ENCODE data around the gene ZNF385C. TPM values are rescaled to one million over a fixed set of nuclear protein-coding genes. Genes with fewer than 3 reads are reported as not detected.
A peak's percentile ranks its signal among the peaks of the same experiment; 100 is the strongest.
"Not testable (repeated sequence)": the region's sequence is repeated elsewhere in the genome, so short reads cannot be mapped to it uniquely, and the experiment has no call there.

ZNF385C gene
- total RNA-seq, 6 donors from 2014 or later = 0.30 to 2.1 (median 0.44) TPM

GRCh38 chr17:42141382-42141781 is 43.1 kb upstream of the ZNF385C start:
- DNase-seq (no peak), ATAC-seq (ENCODE audit: low FRiP score in 2 of 2) (peak in 1 of 2 donors; percentile 43)
- no peaks in the 10 kb centered on the region for H3K9me3 ChIP-seq
- H3K27ac ChIP-seq = peak overlapping the region in 3 of 4 donors; percentile 1 to 19 (median 1)
- no peak overlapping the region for H3K4me3 ChIP-seq
- H3K27me3 ChIP-seq = no peaks in the 10 kb centered on the region
- WGBS, 2 donors = 51 to 74% methylated on average over 6 to 8 of the region's 8 CpGs
- H3K36me3 ChIP-seq = peaks cover 0 to 36% (median 9%) of the 10 kb centered on the region in 4 donors
- H3K4me1 ChIP-seq = peaks cover 44 to 61% (median 50%) of the 10 kb centered on the region in 4 donors
- TF ChIP-seq POLR2A (IDR thresholded peaks at IDR 0.05) = no peak
- no peak for TF ChIP-seq CTCF (IDR thresholded peaks at IDR 0.05)
- no peak for TF ChIP-seq POLR2AphosphoS5 (IDR thresholded peaks at IDR 0.05)
- no peak for TF ChIP-seq EP300 (IDR thresholded peaks at IDR 0.05)

- peaks cover 0 to 29% (median 9%) of the 10 kb centered on the region in 4 donors for H3K36me3 ChIP-seq
- 97 to 98% methylated on average over 7 of the region's 7 CpGs for WGBS, 2 donors
These were observed 42.4 kb upstream of the ZNF385C start for GRCh38 chr17:42140690-42141089.

GRCh38 chr17:42138749-42139492 is 40.6 kb upstream of the ZNF385C start:
- no peak overlapping the region for H3K4me3 ChIP-seq
- whole genome bisulfite sequencing, 2 donors = 71 to 90% methylated on average over 2 to 7 of the region's 7 CpGs
- peaks cover 0 to 21% (median 6%) of the 10 kb centered on the region in 4 donors for H3K36me3 ChIP-seq
- H3K27me3 ChIP-seq = no peaks in the 10 kb centered on the region
- peak overlapping the region in 2 of 4 donors; percentile 37 to 58 for H3K27ac ChIP-seq
- no peaks in the 10 kb centered on the region for H3K9me3 ChIP-seq
- TF ChIP-seq POLR2AphosphoS5 (IDR thresholded peaks at IDR 0.05) = no peak
- no peak for TF ChIP-seq EP300 (IDR thresholded peaks at IDR 0.05)
- no peak for TF ChIP-seq CTCF (IDR thresholded peaks at IDR 0.05)
- no peak for TF ChIP-seq POLR2A (IDR thresholded peaks at IDR 0.05)
- DNase-seq (no peak), ATAC-seq (ENCODE audit: low FRiP score in 2 of 2) (no peak)
- peaks cover 69 to 83% (median 75%) of the 10 kb centered on the region in 4 donors for H3K4me1 ChIP-seq

More at GRCh38 chr17:42140690-42141089, 42.4 kb upstream of the ZNF385C start:
- H3K27ac ChIP-seq = peak overlapping the region in 1 of 4 donors; percentile 1
- H3K9me3 ChIP-seq; H3K4me3 ChIP-seq; H3K27me3 ChIP-seq; DNase-seq; ATAC-seq (ENCODE audit: low FRiP score in 2 of 2): not testable (repeated sequence)
- H3K4me1 ChIP-seq = peaks cover 51 to 68% (median 57%) of the 10 kb centered on the region in 4 donors

GRCh38 chr17:42136654-42137051 is 38.4 kb upstream of the ZNF385C start:
- TF ChIP-seq POLR2AphosphoS5 (IDR thresholded peaks at IDR 0.05) = no peak
- no peak for TF ChIP-seq EP300 (IDR thresholded peaks at IDR 0.05)
- no peak for TF ChIP-seq CTCF (IDR thresholded peaks at IDR 0.05)
- TF ChIP-seq POLR2A (IDR thresholded peaks at IDR 0.05) = no peak
- peaks cover 72 to 83% (median 82%) of the 10 kb centered on the region in 4 donors for H3K4me1 ChIP-seq

More at GRCh38 chr17:42136654-42137051, 38.4 kb upstream of the ZNF385C start:
- WGBS, 2 donors = 78 to 90% methylated on average over 3 of the region's 3 CpGs
- H3K27ac ChIP-seq = peak overlapping the region; percentile 74 to 91 (median 82)
- no peaks in the 10 kb centered on the region for H3K9me3 ChIP-seq
- peaks cover 0 to 10% (median 2%) of the 10 kb centered on the region in 4 donors for H3K36me3 ChIP-seq
- ATAC-seq (ENCODE audit: low FRiP score in 2 of 2) = no peak
- H3K27me3 ChIP-seq = no peaks in the 10 kb centered on the region
- no peak for DNase-seq
- peak overlapping the region in 3 of 4 donors; percentile 8 to 31 (median 24) for H3K4me3 ChIP-seq
